MM.1S (cell line): ENCODE measurements around the gene CLNK.

ENCODE experiments used
- CTCF ChIP-seq: fragments of 300-600 bp; sonication (generic); IDR thresholded peaks from 2 replicates; pipeline ENCODE4 v1.5.1; 2016; ENCODE audit warnings: antibody characterized with exemption, low read length, mixed read lengths
- EZH2 ChIP-seq: fragments of 300-600 bp; sonication (generic); optimal IDR thresholded peaks from 2 replicates; pipeline ENCODE3; 2017; ENCODE audit warnings: low read depth, mild to moderate bottlenecking, antibody characterized with exemption, low read length, mixed read lengths

- TF ChIP-seq CTCF (no peak), EZH2 (no peak)
Observed at GRCh38 chr4:10701161-10701560, 16.6 kb upstream of the CLNK start.
